WI38 (cell line): ENCODE results near the gene LELP1.
A peak's percentile ranks its signal among the peaks of the same experiment; 100 is the strongest.
"Not testable (repeated sequence)": the region's sequence is repeated elsewhere in the genome, so short reads cannot be mapped to it uniquely, and the experiment has no call there.

Experiments used
- H3K4me3 ChIP-seq: 2 replicates; pipeline ENCODE4 v1.5.1; 2011; ENCODE audit warnings: low read depth, mild to moderate bottlenecking, control low read depth, low read length
- CTCF ChIP-seq: IDR thresholded peaks from 2 replicates; pipeline ENCODE4 v1.5.1; 2012; ENCODE audit warnings: low read depth, mild to moderate bottlenecking, control low read depth, low read length

Gene LELP1

GRCh38 chr1:153213519-153213918 lies 10.3 kb downstream of the LELP1 start:
- no peak overlapping the region for H3K4me3 ChIP-seq
- no peak for TF ChIP-seq CTCF

DNA sequence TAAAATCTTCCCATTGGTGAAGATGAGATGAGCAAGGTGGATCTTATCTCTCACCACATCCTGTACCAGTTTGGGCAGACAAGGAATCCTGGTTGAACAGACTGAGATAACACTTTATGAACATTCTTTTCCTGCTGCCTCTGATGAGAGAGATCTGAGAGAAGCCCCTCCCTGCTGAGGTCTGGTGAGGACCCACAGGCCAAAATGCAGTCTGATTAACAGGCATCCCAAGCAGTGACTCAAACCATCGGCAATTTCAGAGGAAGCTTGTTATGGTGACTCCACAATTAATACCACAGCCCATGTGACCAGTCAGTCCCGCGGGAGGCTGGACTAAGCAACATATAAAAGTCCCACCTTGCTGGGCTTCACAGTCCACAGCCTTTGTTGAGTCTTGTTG lies 14.0 kb downstream of the LELP1 start, which contains the start of gene PRR9:
TSS of gene PRR9 (plus strand) at position 373 of the 400 bp plus-strand sequence. CDS start 561 bp downstream, outside the sequence.
- no peak for TF ChIP-seq CTCF
- no peak within 1 kb of the TSS for H3K4me3 ChIP-seq

DNA sequence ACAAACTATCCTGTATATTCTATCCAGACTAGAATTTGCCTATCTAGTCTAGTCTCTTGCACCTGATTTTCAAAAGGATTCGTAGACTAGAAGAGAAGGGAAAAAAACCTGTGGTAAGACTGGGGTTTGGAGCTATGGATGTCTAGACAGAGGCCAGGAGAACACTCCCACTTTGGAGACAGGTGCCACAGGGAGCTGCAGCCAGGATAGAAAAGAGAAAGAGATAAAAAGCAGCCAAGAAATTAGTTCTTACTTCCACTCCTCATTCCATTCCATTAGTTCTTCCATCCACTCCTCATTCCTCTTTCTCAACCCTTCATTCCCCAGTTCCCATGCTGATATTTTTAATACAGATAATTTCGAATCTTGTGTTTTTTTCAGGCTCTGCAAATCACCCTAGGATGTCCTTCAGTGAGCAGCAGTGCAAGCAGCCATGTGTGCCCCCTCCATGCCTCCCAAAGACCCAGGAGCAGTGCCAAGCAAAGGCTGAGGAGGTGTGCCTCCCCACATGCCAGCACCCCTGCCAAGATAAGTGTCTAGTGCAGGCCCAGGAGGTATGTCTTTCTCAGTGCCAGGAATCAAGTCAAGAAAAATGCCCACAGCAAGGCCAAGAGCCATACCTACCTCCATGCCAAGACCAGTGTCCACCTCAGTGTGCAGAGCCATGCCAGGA lies 14.7 kb downstream of the LELP1 start:
- no peak overlapping the region for H3K4me3 ChIP-seq
- no peak for TF ChIP-seq CTCF

- TF ChIP-seq CTCF, result no peak
- no peak overlapping the region for H3K4me3 ChIP-seq
Measured at GRCh38 chr1:153220606-153221303, 17.5 kb downstream of the LELP1 start.

- TF ChIP-seq CTCF, result peak; percentile 41
- H3K4me3 ChIP-seq, result not testable (repeated sequence)
Measured at GRCh38 chr1:153223040-153223891, 20.0 kb downstream of the LELP1 start.

DNA sequence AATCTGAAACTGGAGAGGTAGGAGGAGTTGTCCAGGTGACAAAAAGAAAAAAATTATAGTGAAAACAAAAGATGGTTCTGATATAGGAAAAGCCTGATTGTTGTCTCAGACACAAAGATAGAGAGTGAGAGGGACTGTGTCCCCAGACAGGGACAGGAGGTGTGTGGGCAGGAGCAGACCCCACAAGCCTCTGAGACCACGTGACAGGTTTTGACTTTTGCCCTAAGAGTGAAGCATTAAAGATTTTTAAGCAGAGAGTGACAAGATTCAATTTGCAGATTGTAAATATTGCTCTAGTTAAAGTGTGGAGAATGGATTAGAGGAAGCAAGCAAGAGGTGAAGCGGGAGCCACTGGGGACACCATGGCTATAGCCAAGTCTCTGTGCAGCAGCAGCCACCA lies 24.6 kb downstream of the LELP1 start:
- H3K4me3 ChIP-seq, result no peak overlapping the region
- no peak for TF ChIP-seq CTCF
